PFSK-1 (cell line): Measurements from ENCODE around the gene ST7.

ENCODE experiments used
- FOXP2 ChIP-seq: optimal IDR thresholded peaks from 2 replicates; pipeline ENCODE3; 2011; ENCODE audit warnings: borderline replicate concordance, control low read depth, inconsistent platforms; ENCODE audit not compliant: insufficient read depth; ENCODE audit errors: extremely low read length, extremely low read depth
- POLR2AphosphoS5 ChIP-seq: IDR thresholded peaks from 2 replicates; pipeline ENCODE4 v1.6.1; 2012; ENCODE audit warnings: low read depth, mild to moderate bottlenecking, control low read depth, low read length, moderate library complexity
- SIN3A ChIP-seq: IDR thresholded peaks from 2 replicates; pipeline ENCODE4 v1.6.1; 2012; ENCODE audit warnings: mild to moderate bottlenecking, low read length, moderate library complexity, borderline replicate concordance; ENCODE audit not compliant: insufficient read depth
- TAF1 ChIP-seq: IDR thresholded peaks from 2 replicates; pipeline ENCODE4 v1.6.1; 2012; ENCODE audit warnings: low read length, control low read depth, borderline replicate concordance; ENCODE audit not compliant: insufficient read depth
- TF ChIP-seq, protein P1 (sequence below), 2 experiments: IDR thresholded peaks; 2 replicates each; pipeline versions ENCODE4 v1.6.1 to v1.8.0; 2011 to 2012; ENCODE audit warnings: low read depth in 2 of 2, low read length in 2 of 2, control low read depth in 1 of 2, inconsistent platforms in 1 of 2, mild to moderate bottlenecking in 1 of 2, moderate library complexity in 1 of 2; ENCODE audit not compliant: insufficient read depth in 1 of 2

The ST7 gene

DNA sequence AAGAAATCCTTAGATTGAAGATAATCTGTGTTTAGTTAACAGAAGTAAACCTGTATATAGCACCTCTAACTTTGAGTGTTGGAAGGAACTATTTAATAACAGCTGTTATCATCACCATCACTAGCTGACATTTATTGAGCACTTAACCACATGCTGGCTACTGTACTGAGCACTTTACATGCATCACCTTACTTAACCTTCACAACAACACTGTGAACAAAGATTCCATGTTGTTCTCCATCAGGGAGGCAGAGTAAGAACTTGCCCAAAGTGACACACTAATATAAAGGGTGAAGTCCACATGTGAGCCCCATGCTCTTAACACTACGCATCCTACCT lies 182.2 kb downstream of the ST7 start:
- no peak for TF ChIP-seq FOXP2

DNA sequence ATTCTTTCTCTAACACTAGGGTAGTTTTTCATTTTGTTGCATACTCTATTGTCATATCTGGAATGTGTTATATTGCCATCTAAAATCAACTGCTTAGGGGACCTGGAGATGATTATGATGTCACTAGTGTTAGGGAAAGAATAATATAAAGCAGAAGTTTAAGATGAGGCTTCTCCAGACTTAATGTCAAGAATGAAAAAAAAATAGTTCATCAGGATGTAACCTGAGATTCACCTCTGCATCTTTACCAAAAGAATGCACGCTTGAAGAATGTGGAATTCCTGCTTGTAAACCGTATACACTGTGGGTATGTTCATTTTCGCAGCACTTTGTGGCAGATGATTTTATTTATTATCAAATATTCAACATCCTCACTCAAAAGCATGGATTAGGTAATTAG lies 184.6 kb downstream of the ST7 start:
- TF ChIP-seq TAF1 = no peak
- TF ChIP-seq FOXP2 = no peak
- TF ChIP-seq SIN3A = no peak
- TF ChIP-seq, protein P1, sequence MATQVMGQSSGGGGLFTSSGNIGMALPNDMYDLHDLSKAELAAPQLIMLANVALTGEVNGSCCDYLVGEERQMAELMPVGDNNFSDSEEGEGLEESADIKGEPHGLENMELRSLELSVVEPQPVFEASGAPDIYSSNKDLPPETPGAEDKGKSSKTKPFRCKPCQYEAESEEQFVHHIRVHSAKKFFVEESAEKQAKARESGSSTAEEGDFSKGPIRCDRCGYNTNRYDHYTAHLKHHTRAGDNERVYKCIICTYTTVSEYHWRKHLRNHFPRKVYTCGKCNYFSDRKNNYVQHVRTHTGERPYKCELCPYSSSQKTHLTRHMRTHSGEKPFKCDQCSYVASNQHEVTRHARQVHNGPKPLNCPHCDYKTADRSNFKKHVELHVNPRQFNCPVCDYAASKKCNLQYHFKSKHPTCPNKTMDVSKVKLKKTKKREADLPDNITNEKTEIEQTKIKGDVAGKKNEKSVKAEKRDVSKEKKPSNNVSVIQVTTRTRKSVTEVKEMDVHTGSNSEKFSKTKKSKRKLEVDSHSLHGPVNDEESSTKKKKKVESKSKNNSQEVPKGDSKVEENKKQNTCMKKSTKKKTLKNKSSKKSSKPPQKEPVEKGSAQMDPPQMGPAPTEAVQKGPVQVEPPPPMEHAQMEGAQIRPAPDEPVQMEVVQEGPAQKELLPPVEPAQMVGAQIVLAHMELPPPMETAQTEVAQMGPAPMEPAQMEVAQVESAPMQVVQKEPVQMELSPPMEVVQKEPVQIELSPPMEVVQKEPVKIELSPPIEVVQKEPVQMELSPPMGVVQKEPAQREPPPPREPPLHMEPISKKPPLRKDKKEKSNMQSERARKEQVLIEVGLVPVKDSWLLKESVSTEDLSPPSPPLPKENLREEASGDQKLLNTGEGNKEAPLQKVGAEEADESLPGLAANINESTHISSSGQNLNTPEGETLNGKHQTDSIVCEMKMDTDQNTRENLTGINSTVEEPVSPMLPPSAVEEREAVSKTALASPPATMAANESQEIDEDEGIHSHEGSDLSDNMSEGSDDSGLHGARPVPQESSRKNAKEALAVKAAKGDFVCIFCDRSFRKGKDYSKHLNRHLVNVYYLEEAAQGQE (IDR thresholded peaks at IDR 0.05; ENCODE audit: insufficient read depth in 1 of 2, low read depth in 2 of 2, low read length in 2 of 2) = no peak
- TF ChIP-seq POLR2AphosphoS5 = no peak

GRCh38 chr7:117138495-117138894 lies 185.2 kb downstream of the ST7 start:
- no peak for TF ChIP-seq TAF1

DNA sequence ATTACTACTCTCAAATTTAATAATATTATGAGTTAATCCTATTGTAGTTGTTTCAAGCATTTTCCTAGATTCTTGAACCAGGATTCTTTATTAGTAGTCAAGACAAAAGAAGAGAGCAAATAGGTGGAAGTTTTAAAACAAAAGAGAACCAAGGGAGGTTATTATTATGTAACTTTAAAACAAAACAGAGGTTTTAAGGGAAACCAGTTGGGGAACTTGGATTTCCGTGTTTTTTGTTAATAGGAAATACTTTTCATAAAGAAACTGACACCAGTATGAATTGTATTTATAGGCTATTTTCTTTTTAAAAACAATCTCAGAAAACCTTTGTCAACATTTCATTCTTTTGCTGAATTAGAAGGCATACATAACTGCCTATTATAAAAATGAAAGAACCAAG lies 185.7 kb downstream of the ST7 start:
- TF ChIP-seq FOXP2 (no peak), SIN3A (no peak), POLR2AphosphoS5 (no peak), TAF1 (no peak)
- TF ChIP-seq, protein P1 (IDR thresholded peaks at IDR 0.05; ENCODE audit: insufficient read depth in 1 of 2, low read depth in 2 of 2, low read length in 2 of 2) = no peak

GRCh38 chr7:117139397-117139984 lies 186.2 kb downstream of the ST7 start:
- TF ChIP-seq TAF1 (no peak), POLR2AphosphoS5 (no peak)
- TF ChIP-seq, protein P1 (IDR thresholded peaks at IDR 0.05; ENCODE audit: insufficient read depth in 1 of 2, low read depth in 2 of 2, low read length in 2 of 2) = no peak

DNA sequence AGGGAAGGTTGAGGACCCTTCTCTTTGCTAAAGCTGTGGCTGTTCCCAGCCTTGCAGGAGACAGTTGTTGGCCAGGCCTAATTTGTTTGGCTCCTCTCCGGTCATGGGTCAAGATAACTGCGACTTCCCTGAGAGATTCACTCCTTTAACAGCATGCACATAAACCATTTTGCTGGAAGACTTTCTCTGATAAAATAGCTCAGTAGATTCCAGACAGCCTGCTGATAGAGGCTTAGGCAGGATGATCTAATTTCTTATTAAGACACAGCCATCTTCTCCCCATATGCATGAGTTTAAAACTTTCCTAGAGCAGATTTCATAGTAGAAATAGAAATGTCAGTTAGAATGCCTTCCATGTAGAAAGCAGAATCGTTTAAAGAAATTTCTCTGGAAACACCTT lies 187.6 kb downstream of the ST7 start:
- TF ChIP-seq POLR2AphosphoS5 (no peak), TAF1 (no peak), FOXP2 (no peak), SIN3A (no peak)
- TF ChIP-seq, protein P1 (IDR thresholded peaks at IDR 0.05; ENCODE audit: insufficient read depth in 1 of 2, low read depth in 2 of 2, low read length in 2 of 2) = no peak
